T1000 (cell line): Measurements from ENCODE around the gene ZNF407.
"Not testable (repeated sequence)": the region's sequence is repeated elsewhere in the genome, so short reads cannot be mapped to it uniquely, and the experiment has no call there.

Experiments used
- DNase-seq: peaks from one replicate; lab custom pipeline; 2025; ENCODE audit warnings: mixed read lengths; lab: John Stamatoyannopoulos, UW

Gene ZNF407, protein sequence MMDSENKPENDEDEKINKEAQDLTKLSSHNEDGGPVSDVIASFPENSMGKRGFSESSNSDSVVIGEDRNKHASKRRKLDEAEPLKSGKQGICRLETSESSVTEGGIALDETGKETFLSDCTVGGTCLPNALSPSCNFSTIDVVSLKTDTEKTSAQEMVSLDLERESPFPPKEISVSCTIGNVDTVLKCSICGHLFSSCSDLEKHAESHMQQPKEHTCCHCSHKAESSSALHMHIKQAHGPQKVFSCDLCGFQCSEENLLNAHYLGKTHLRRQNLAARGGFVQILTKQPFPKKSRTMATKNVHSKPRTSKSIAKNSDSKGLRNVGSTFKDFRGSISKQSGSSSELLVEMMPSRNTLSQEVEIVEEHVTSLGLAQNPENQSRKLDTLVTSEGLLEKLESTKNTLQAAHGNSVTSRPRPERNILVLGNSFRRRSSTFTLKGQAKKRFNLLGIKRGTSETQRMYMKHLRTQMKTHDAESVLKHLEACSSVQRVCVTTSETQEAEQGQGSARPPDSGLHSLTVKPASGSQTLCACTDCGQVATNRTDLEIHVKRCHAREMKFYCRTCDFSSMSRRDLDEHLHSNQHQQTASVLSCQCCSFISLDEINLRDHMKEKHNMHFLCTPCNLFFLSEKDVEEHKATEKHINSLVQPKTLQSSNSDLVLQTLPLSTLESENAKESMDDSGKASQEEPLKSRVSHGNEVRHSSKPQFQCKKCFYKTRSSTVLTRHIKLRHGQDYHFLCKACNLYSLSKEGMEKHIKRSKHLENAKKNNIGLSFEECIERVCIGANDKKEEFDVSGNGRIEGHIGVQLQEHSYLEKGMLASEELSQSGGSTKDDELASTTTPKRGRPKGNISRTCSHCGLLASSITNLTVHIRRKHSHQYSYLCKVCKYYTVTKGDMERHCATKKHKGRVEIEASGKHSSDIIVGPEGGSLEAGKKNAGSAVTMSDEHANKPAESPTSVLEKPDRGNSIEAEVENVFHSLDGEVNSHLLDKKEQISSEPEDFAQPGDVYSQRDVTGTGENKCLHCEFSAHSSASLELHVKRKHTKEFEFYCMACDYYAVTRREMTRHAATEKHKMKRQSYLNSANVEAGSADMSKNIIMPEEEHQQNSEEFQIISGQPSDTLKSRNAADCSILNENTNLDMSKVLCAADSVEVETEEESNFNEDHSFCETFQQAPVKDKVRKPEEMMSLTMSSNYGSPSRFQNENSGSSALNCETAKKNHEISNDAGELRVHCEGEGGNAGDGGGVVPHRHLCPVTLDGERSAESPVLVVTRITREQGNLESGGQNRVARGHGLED (N-terminal part only)

GRCh38 chr18:74597662-74598349 lies at the start of gene ZNF407:
Gene ZNF407, plus strand, starts transcription at chr18:74597870. Its CDS starts 33,150 bp downstream, at chr18:74631020.
- peak; percentile 69 for DNase-seq

DNA sequence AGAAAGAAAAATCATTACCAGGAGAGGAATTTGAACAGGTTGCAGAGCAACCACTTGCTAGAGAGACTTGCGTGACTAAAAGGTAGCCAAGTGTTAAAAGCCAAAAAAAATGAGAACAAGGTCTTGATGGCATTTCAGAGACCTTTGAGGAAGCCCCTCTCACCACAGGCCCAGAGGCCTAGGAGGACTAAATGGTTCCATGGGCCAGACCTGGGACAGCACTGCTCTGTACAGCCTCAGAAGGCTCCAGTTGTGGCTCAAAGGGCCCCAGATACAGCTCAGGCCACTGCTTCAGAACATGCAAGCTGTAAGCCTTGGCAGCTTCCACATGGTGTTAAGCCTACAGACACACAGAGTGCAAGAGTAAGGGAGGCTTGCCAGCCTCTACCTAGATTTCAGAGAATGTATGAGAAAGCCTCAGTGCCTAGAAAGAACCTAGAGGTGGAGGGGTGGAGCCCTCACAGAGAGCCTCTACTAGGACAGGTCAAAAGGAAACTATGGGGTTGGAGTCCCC lies 48.0 kb upstream of the ZNF407 start:
- DNase-seq = no peak

DNA sequence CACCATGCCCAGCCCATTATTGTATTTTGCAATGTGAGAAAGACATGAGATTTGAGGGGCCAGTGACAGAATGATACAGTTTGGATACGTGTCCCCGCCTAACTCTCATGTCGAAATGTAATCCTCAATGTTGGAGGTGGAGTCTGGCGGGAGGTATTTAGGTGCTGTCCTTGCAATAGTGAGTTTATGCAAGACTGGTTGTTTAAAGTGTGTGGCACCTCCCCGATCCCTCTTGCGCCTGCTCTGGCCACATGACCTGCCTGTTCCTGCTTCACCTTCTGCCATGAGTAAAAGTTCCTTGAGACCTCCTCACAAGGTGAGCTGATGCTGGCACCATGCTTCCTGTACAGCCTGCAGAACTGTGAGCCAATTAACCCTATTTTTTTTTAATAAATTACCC lies 46.8 kb upstream of the ZNF407 start:
- no peak for DNase-seq

- DNase-seq = no peak
Measured at GRCh38 chr18:74551452-74551851, 46.2 kb upstream of the ZNF407 start.

- DNase-seq = peak; percentile 35
Measured at GRCh38 chr18:74551936-74552555, 45.6 kb upstream of the ZNF407 start.

DNA sequence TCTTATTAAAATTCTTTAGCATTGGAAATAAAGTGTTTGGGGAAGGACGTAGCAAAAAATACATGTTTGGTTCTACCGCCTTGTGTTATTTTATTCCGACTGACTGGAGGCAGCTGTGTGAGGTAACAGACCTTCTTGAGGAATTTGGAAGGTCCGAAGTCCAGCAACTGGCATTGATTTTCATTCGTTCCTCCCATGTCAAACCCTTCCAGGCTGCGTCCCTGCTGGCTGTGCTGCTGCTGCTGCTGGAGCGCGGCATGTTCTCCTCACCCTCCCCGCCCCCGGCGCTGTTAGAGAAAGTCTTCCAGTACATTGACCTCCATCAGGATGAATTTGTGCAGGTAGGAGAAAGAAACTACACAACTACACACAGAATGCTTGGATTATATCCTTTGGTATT lies 41.5 kb upstream of the ZNF407 start:
- no peak for DNase-seq

- DNase-seq = no peak
Measured at GRCh38 chr18:74558096-74558495, 39.6 kb upstream of the ZNF407 start.

DNA sequence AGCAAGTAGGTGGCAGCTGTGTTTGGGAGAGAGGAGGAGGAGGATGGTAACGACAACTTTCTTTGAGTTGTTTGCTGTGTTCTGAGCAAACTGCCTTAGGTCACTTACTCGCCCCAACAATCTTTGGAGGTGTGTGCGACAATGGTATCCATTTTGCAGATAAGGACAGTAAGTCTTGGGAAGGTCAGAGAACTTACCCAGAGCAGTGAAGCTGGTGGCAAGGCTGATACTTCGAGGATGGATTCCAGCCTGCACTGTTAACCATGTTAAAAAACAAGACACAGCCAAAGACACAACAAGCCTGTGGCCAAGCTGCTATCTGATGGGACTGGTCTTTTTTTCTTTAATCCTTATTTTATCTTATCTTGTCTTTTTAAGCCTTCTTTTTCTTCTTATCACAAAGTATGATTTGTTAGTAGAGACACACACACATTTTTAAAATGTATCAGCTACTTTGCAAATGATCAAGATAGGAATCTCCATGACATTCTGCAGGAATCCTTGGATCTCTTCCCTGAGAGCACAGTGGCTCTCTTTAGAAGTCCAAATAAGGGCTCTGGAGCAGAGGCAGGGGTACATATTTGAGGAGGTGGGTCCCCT lies 35.4 kb upstream of the ZNF407 start:
- no peak for DNase-seq

- DNase-seq = no peak
Measured at GRCh38 chr18:74562775-74563174, 34.9 kb upstream of the ZNF407 start.

- DNase-seq = no peak
Measured at GRCh38 chr18:74563999-74564398, 33.7 kb upstream of the ZNF407 start.

DNA sequence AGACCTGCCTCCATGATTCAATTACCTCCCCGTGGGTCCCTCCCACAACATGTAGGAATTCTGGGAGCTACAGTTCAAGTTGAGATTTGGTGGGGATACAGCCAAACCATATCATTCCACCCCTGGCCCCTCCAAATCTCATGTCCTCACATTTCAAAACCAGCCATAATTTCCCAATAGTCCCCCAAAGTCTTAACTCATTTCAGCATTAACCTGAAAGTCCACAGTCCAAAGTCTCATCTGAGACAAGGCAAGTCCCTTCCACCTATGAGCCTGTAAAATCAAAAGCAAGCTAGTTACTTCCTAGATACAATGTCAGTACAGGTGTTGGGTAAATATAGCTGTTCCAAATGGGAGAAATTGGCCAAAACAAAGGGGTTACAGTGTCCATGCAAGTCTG lies 32.5 kb upstream of the ZNF407 start:
- DNase-seq = not testable (repeated sequence)

DNA sequence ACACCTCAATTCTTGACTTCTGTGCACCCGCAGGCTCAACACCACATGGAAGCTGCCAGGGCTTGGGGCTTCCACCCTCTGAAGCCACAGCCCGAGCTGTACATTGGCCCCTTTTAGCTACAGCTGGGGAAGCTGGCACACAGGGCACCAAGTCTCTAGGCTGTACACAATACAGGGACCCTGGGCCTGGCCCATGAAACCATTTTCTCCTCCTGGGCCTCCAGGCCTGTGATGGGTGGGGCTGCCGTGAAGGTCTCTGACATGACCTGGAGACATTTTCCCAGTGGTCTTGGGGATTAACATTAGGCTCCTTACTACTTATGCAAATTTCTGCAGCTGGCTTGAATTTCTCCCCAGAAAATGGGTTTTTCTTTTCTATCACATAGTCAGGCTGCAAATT lies 31.7 kb upstream of the ZNF407 start:
- DNase-seq = not testable (repeated sequence)

DNA sequence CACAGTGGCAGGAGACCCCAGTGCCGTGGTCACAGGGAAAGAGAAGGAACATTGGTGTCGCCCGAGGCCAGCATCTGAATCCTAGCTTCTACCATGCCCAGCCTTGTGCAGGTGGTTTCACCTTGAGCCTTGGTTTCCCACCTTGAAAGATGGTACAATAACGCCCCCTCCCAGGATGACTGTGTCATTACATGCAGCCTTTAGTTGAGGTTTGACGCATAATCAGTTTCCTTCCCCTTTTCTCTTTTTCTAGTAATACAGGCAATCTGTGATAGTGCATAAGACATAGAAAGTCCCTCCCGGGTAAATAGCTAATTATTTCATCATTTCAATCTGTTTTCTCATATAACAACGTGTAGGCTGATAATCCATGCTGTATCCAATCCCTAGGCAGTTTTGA lies 29.8 kb upstream of the ZNF407 start:
- no peak for DNase-seq

GRCh38 chr18:74569401-74569800 lies 28.3 kb upstream of the ZNF407 start:
- no peak for DNase-seq

GRCh38 chr18:74570266-74570665 lies 27.4 kb upstream of the ZNF407 start:
- DNase-seq = no peak

DNA sequence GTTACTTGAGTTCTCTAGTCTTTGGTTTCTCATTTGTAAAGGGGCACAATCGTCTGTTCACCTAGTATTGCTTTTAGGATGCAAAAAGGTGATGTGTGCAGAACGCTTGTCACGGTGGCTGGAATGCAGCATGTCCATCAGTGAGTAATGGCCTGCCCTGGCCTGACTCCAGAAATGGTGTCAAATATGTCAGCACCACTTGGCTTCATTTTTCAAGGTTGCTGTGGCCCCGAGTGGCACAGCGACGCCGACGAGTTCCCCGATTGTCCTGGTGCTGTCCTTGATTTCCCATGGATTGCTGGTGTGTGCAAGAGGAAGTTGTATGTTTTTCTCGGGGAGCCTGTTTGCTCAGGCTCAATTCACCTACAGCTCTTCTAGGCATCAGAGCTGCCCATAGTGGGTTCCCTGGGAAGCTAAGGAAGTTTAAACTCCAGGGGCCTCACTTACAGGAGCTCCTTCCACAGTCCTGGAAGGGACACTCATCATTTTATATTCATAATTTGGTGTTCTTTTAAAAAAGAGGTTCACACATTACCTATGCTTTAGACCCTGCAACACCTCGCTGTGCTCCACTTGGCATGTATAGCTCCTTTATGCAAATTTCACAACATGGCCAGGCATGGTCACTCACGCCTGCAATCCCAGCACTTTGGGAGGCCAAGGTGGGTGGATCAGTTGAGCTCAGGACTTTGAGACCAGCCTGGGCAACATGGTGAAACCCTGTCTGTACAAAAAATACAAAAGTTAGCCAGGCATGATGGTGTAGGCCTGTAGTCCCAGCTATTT lies 25.6 kb upstream of the ZNF407 start:
- no peak for DNase-seq

- no peak for DNase-seq
Measured at GRCh38 chr18:74573053-74573452, 24.6 kb upstream of the ZNF407 start.

- no peak for DNase-seq
Measured at GRCh38 chr18:74574916-74575315, 22.8 kb upstream of the ZNF407 start.

DNA sequence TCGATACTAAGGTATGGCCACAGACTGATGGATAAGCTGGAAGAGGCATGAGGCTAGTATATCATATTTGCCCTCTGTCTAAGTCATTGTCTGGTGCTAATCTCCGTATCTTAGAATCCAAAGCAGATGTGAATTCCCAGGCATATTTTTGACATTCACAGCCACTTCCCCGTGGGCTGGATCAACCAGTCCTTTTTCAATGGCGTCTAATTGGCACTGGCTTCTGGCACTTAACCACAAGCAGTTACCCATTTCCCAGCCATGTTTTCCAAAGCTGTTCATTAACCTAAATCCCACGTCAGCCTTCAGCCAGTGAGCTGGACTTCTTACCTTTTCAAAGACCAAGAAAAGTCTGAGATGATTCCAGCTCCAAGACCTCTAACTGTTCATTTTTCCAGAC lies 20.7 kb upstream of the ZNF407 start:
- DNase-seq = no peak
